OCI-LY7 (cell line): ENCODE results near the gene C16orf86.

Source experiments
- EZH2phosphoT487 ChIP-seq: fragments of 200-600 bp; sonication (generic); IDR thresholded peaks from 2 replicates; pipeline ENCODE4 v1.6.1; 2018; ENCODE audit warnings: low read depth, borderline replicate concordance, mild to moderate bottlenecking, mixed run types, antibody characterized with exemption, low read length, moderate library complexity, mixed read lengths
- TF ChIP-seq, protein P1 (sequence below): fragments of 200-600 bp; sonication (generic); conservative IDR thresholded peaks from 2 replicates; pipeline ENCODE4 v1.5.1; 2014; ENCODE audit warnings: mild to moderate bottlenecking, antibody characterized with exemption, low read length, moderate library complexity, mixed read lengths

DNA sequence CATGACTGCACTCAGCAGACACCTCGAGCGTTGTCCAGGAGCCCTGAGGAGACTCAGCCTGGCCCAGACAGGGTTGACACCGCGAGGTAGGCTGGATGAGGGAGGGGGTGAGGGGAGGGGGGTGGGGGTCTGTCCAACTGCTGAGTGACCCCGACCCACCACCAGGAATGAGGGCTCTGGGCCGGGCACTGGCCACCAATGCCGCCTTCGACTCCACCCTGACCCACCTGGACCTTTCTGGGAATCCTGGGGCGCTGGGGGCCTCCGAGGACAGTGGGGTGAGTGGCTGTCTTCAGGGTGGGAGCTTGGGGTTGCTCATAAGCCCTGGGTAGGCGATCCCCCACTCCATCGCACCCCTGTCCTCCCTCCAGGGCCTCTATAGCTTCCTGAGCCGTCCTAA lies 18.9 kb upstream of the C16orf86 start:
- TF ChIP-seq, protein P1, sequence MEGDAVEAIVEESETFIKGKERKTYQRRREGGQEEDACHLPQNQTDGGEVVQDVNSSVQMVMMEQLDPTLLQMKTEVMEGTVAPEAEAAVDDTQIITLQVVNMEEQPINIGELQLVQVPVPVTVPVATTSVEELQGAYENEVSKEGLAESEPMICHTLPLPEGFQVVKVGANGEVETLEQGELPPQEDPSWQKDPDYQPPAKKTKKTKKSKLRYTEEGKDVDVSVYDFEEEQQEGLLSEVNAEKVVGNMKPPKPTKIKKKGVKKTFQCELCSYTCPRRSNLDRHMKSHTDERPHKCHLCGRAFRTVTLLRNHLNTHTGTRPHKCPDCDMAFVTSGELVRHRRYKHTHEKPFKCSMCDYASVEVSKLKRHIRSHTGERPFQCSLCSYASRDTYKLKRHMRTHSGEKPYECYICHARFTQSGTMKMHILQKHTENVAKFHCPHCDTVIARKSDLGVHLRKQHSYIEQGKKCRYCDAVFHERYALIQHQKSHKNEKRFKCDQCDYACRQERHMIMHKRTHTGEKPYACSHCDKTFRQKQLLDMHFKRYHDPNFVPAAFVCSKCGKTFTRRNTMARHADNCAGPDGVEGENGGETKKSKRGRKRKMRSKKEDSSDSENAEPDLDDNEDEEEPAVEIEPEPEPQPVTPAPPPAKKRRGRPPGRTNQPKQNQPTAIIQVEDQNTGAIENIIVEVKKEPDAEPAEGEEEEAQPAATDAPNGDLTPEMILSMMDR = no peak
- no peak for TF ChIP-seq EZH2phosphoT487
